22Rv1 (cell line): Measurements from ENCODE around the gene EZH1.

Experiments
- CTCF ChIP-seq: fragments of 450-650 bp; IDR thresholded peaks from 2 replicates; pipeline ENCODE4 v1.5.1; 2017; ENCODE audit warnings: mild to moderate bottlenecking
- ZFX ChIP-seq: fragments of 450-650 bp; IDR thresholded peaks from 2 replicates; pipeline ENCODE4 v1.6.1; 2017; ENCODE audit warnings: antibody characterized with exemption, borderline replicate concordance

- TF ChIP-seq ZFX (no peak), CTCF (no peak)
Observed at GRCh38 chr17:42687707-42688320, 57.0 kb downstream of the EZH1 start.
